ENCODE measurements around the gene P4HB.

GRCh38 chr17:81898885-81899284 is 38.5 kb upstream of the P4HB start:
- no peak for TF ChIP-seq POLR2A (IDR thresholded peaks at IDR 0.05)
- TF ChIP-seq CTCF (IDR thresholded peaks at IDR 0.05 in 4 of 5, conservative IDR thresholded peaks at IDR 0.05 in 1 of 5): no peak

All from gastrocnemius medialis (tissue), 4 donors.